Activated CD4-positive, alpha-beta T cell treated with anti-CD3 and anti-CD28 coated beads, Interleukin-2, Interleukin-4, amounts not matched to agents 100 ng/mL and 50 ng/mL, durations not matched to agents 16 hours and 8 hours (primary cell): ENCODE data around the gene CEP170.
"Not testable (repeated sequence)": the region's sequence is repeated elsewhere in the genome, so short reads cannot be mapped to it uniquely, and the experiment has no call there.

Experiments used
- DNase-seq: peaks from one replicate; pipeline ENCODE4 v3.0.0-alpha.2; 2020; ENCODE audit warnings: low spot score

Gene CEP170

DNA sequence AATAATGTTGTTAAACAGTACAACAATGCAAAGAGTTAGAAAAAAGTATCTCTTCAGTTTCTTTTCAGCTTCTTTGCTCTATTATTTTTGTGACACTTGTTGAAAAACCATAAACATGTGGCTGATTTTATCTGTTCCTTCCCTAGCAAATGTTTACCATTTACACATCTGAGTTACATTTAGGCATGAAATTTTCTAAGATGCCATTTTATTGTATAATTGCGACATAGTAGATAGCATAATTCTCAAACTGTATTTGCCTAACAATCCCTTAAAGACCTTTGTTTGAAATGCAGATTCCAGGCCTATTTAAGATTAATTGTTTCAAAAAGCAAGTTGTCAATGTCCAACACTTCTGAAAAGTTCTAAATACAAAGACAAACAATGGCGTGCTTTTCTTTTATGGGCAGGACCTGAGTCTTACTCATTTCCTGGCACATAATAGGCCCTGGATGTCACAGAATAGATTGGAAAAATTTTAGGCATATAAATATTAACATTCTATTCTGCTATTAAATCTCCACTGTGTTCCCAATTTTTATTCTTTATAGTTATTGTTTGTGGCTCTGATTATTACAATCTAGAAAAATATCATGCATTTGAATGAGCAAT is 81.2 kb downstream of the CEP170 start:
- not testable (repeated sequence) for DNase-seq

DNA sequence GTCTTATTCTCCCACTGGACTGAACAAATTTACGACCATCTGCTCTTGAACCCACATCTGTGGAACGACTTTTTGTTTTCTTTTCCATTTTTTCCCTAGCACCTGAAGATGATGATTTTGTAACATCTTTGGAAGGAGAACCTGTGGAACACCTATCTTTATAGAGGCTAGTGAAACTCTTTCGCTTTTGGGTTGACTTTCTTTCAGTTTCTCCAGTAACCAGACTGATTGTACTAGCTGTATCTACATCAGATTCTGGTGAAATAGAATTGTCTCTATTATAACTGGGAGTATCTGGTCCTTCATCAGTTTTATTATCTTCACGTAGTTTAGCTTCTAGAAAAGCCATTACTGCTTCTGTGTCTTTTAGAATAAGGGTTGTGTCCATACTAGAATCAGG is 90.2 kb downstream of the CEP170 start:
- not testable (repeated sequence) for DNase-seq

DNA sequence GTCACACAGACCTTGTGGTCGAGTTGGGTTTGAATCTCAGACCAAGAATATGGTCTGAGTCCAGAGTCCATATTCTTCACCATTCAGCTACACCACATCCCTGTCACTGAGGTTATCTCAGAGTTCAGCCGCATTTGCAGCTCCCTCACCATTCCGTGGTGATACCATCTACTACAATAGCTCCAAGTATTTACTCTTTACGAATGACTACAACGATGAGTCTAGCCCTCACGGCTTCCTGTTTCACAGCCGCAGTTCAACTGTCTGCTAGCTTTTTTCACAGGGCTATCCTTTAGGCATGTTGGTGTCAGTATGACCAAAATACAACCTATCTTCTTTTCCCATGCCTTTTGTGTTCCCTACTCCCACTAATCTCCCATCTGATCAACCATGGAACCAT is 104.2 kb downstream of the CEP170 start:
- DNase-seq: peak; percentile 37

DNA sequence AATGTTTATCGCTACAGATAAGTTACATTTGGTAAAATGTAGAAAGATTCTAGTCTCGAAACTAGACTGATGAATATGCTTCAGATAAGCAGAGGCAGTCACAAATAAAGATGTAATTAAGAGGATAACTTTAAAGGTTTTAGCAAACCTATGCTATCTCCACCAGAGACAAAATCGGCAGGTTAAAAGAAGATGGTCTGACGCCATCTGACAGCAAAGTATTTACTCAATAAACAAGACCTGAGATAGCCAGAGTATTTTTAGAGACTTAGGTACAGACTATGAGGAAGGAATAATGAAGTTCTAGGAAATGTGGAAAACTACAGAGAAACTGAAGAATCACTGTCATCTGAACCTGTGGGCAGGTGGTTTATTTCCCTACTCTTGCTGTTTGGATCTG is 106.0 kb downstream of the CEP170 start:
- DNase-seq: not testable (repeated sequence)

DNA sequence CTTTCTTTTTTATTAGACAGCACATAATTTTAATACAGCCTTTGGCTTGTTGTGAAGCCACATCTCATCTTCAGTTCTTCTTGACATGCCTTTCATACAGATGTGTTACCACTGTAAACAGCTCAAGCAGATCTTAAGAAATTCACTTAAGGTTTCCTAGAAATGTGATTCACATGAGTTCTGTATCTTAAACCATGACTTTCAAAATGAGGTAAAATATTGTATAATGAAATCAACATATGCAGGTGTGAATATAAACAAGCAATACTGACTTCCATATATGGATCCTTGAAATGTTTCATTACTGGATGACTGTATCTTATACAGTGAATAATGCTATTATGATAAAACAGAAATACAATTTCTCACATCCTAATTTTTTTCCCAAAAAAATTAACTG is 107.7 kb downstream of the CEP170 start:
- DNase-seq: not testable (repeated sequence)

- not testable (repeated sequence) for DNase-seq
These were observed 114.6 kb downstream of the CEP170 start for GRCh38 chr1:243140498-243140897.

GRCh38 chr1:243122876-243123409 is 132.1 kb downstream of the CEP170 start:
- DNase-seq: not testable (repeated sequence)

- DNase-seq: not testable (repeated sequence)
These were observed 133.1 kb downstream of the CEP170 start for GRCh38 chr1:243121939-243122338.

DNA sequence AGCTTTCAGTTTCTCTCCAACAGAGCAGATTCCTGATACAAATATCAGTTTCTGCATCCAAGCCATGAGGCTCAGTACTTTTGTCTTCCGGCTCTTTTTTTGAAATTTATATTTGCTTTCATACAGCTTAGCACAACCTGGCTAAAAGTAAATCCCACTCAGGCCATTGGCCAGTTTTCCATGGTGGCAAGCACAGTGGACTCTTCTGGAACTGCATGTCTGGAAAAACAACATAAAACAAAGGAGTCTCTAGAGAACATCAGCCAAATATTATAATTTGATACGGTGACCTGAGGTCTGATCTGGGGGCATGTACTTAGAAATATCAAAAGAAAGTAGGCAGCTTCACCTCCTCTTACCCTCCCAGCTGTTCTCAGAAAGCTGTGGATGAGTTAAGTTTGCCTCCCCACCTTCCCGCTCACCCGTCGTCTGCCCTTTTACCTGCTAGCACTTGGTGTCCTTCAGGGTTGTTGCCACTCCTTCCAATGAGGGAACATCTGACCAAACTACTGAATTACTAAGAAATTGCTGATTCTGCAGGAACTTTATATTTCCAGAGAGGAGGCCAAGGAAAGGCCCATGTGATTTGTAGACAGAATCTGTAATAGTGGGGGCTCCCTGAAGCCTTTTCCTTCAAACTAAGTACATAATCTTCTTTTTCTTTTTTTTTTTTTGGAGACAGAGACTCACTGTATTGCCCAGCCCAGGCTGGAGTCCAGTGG is 136.3 kb downstream of the CEP170 start:
- DNase-seq: not testable (repeated sequence)

DNA sequence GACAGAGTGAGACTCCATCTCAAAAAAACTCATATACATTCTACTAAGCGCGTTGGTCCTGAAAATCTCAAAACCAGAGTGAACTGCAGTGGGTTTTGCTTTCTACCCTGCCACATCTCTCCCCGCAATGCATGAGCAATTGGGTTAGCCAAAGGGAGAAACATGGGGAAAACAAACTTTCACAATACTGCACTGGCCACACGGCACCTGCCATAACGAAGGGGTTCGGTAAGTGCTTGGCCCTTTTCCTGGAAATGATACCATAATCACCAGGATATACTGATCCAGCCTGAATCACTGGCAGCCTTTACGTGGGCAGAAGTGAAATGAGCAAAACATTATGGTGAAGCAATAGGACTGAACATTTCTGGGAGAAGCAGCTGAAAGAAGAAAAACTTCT is 138.9 kb downstream of the CEP170 start:
- not testable (repeated sequence) for DNase-seq

- DNase-seq: not testable (repeated sequence)
These were observed 140.3 kb downstream of the CEP170 start for GRCh38 chr1:243114769-243115168.

GRCh38 chr1:243114059-243114713 is 140.9 kb downstream of the CEP170 start:
- peak; percentile 14 for DNase-seq

DNA sequence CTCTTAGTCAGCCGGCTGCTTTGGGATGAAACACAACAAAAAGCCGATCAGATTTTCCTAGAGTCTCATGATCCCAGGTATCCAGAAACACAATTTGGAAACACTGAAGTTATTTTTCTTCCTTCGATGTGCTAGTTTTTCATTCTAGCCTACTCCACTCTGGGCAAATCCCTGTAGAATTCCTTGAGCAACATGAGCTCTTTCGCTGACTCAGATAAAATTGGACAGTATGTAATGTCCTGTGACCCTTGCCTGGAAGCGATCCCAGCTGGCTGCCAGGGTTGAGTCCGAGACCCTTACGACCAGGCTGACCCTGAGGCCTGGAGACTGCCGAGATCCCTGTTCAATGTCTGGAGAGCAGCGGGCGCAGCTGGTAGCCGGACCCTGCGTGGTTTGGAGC is 147.9 kb downstream of the CEP170 start:
- DNase-seq: not testable (repeated sequence)

- not testable (repeated sequence) for DNase-seq
These were observed 149.3 kb downstream of the CEP170 start for GRCh38 chr1:243105652-243106332.

- DNase-seq: not testable (repeated sequence)
These were observed 150.0 kb downstream of the CEP170 start for GRCh38 chr1:243105104-243105503.

DNA sequence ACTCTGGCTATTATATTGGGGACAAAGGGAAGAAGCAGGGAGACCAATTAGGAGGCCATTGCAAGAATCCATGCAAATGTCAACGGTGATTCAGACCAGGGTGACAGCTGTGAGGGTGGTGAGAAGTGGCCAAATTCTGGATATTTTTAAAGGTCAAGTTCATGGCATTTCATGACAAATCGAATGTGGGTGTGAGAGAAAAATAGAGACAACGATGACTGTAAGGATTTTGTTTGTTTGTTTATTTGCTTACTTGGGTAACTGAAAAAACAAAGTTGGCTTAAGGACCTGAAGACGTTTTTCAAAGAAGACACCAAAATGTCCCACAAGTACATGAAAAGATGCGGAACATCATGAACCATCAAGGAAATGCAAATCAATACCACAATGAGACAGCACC is 150.6 kb downstream of the CEP170 start:
- DNase-seq: not testable (repeated sequence)

DNA sequence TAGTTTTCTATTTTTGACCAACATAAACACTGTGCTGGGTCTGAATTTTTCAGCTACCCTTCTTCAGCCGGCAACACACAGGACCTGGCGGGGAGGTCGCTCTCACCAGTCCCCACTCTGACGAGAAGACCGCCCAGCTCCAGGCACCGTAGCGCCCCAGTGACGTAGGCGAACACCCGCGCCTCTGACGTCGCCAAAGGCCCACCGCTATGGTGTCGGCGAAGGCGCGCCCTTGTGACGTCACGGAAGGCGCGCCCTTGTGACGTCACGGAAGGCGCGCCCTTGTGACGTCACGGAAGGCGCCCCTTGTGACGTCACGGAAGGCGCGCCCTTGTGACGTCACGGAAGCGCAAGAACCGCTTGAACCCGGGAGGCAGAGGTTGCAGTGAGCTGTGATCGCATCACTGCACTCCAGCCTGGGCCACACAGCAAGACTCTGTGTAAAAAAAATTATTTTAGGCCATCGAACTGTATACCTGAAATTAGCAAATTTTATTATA is 153.5 kb downstream of the CEP170 start:
- DNase-seq: peak; percentile 56

GRCh38 chr1:243087368-243087767 is 167.7 kb downstream of the CEP170 start:
- not testable (repeated sequence) for DNase-seq
